HepG2 (cell line): ENCODE measurements around the gene HLF. TPM values are rescaled to one million over a fixed set of nuclear protein-coding genes. Genes with fewer than 3 reads are reported as not detected.

ENCODE experiments used
- CREM ChIP-seq, 2 experiments: sonication (generic) in 1 of 2; formaldehyde crosslinking in 1 of 2; IDR thresholded peaks; 2 replicates each; pipeline versions ENCODE4 v1.4.0 to v1.6.1; 2016 to 2020; ENCODE audit warnings: antibody characterized with exemption in 1 of 2, mild to moderate bottlenecking in 1 of 2, missing genetic modification reagents in 1 of 2
- EZH2 ChIP-seq: conservative IDR thresholded peaks from 2 replicates; pipeline ENCODE4 v1.6.1; 2012; ENCODE audit warnings: mild to moderate bottlenecking, low read depth, low read length, moderate library complexity
- FOXK2 ChIP-seq: fragments of 450-650 bp; IDR thresholded peaks from 2 replicates; pipeline ENCODE4 v1.6.1; 2016
- ISX ChIP-seq: sonication (generic); formaldehyde crosslinking; conservative IDR thresholded peaks from 2 replicates; pipeline ENCODE4 v1.5.0; 2020; ENCODE audit warnings: missing genetic modification reagents
- KLF11 ChIP-seq: IDR thresholded peaks from 2 replicates; pipeline ENCODE4 v1.6.1; 2016; ENCODE audit warnings: missing compliant biosample characterization
- NCOA1 ChIP-seq: sonication (generic); formaldehyde crosslinking; IDR thresholded peaks from 2 replicates; pipeline ENCODE4 v1.9.0; 2021; ENCODE audit warnings: missing genetic modification reagents
- NFE2 ChIP-seq: sonication (generic); formaldehyde crosslinking; IDR thresholded peaks from 2 replicates; pipeline ENCODE4 v1.4.0; 2020; ENCODE audit warnings: missing genetic modification reagents
- POLR2AphosphoS5 ChIP-seq: IDR thresholded peaks from 2 replicates; pipeline ENCODE4 v1.6.1; 2012; ENCODE audit warnings: low read depth, low read length
- RARG ChIP-seq: sonication (generic); formaldehyde crosslinking; IDR thresholded peaks from 2 replicates; pipeline ENCODE4 v1.4.0; 2020; ENCODE audit warnings: low read depth, mild to moderate bottlenecking, missing genetic modification reagents
- SOX6 ChIP-seq, 2 experiments: fragments of 450-650 bp in 1 of 2; sonication (generic) in 1 of 2; formaldehyde crosslinking in 1 of 2; IDR thresholded peaks; 2 replicates each; pipeline versions ENCODE4 v1.4.0 to v1.6.1; 2017 to 2020; ENCODE audit warnings: antibody characterized with exemption in 1 of 2, mild to moderate bottlenecking in 1 of 2, missing genetic modification reagents in 1 of 2
- SRF ChIP-seq: IDR thresholded peaks from 2 replicates; pipeline ENCODE4 v1.6.1; 2011; ENCODE audit warnings: mild to moderate bottlenecking, low read depth, low read length, moderate library complexity
- UBTF ChIP-seq: sonication (generic); formaldehyde crosslinking; IDR thresholded peaks from 2 replicates; pipeline ENCODE4 v1.4.0; 2020; ENCODE audit warnings: mild to moderate bottlenecking, missing genetic modification reagents
- ZFP36 ChIP-seq: fragments of 150-350 bp; IDR thresholded peaks from 2 replicates; pipeline ENCODE4 v1.6.1; 2018; ENCODE audit warnings: borderline replicate concordance, low read length, low read depth; ENCODE audit not compliant: partially characterized antibody
- ZNF232 ChIP-seq: sonication (generic); formaldehyde crosslinking; IDR thresholded peaks from 2 replicates; pipeline ENCODE4 v1.4.0; 2020; ENCODE audit warnings: missing genetic modification reagents, borderline replicate concordance
- ZNF263 ChIP-seq: sonication (generic); formaldehyde crosslinking; IDR thresholded peaks from 2 replicates; pipeline ENCODE4 v1.4.0; 2020; ENCODE audit warnings: missing genetic modification reagents
- ZNF446 ChIP-seq: sonication (generic); formaldehyde crosslinking; IDR thresholded peaks from 2 replicates; pipeline ENCODE4 v1.5.0; 2020; ENCODE audit warnings: mild to moderate bottlenecking, missing genetic modification reagents
- ZNF577 ChIP-seq: sonication (generic); formaldehyde crosslinking; IDR thresholded peaks from 2 replicates; pipeline ENCODE4 v1.4.0; 2020; ENCODE audit warnings: mild to moderate bottlenecking, low read depth, missing genetic modification reagents, borderline replicate concordance
- ZNF646 ChIP-seq: sonication (generic); formaldehyde crosslinking; IDR thresholded peaks from 2 replicates; pipeline ENCODE4 v1.9.0; 2021; ENCODE audit warnings: mild to moderate bottlenecking, missing genetic modification reagents
- ZNF724P ChIP-seq: sonication (generic); formaldehyde crosslinking; IDR thresholded peaks from 2 replicates; pipeline ENCODE4 v1.8.0; 2022; ENCODE audit warnings: missing genetic modification reagents, borderline replicate concordance
- ZNF749 ChIP-seq: sonication (generic); formaldehyde crosslinking; IDR thresholded peaks from 2 replicates; pipeline ENCODE4 v1.8.0; 2022; ENCODE audit warnings: mild to moderate bottlenecking, missing genetic modification reagents, moderate library complexity, borderline replicate concordance
- ZNF800 ChIP-seq: sonication (generic); formaldehyde crosslinking; IDR thresholded peaks from 2 replicates; pipeline ENCODE4 v1.4.0; 2020; ENCODE audit warnings: missing genetic modification reagents
- polyA plus RNA-seq, 8 experiments: library from polyadenylated mRNA; depleted of rRNA in 3 of 8; stranded (reverse) in 7 of 8; unstranded in 1 of 8; fragments of >200 nt; fragmentation: Illumina TruSeq in 4 of 8; extraction: Trizol in 4 of 8; gene quantifications; 2 replicates each; pipeline versions ENCODE4 v1.2.1 to v1.2.3, GENCODE V29; 2011 to 2016; ENCODE audit warnings: low read depth in 4 of 8, missing spikeins in 1 of 8, mixed read lengths in 1 of 8; ENCODE audit not compliant: insufficient read depth in 1 of 8
- total RNA-seq, 5 experiments: library from RNA; depleted of rRNA; stranded (reverse); fragments of >200 nt; fragmentation: Illumina TruSeq; extraction: Trizol; gene quantifications; 2 replicates each; pipeline ENCODE4 v1.2.3, GENCODE V29; 2016; ENCODE audit warnings: low read depth in 1 of 5

The HLF gene
- total and polyA plus RNA-seq, 2 of the 13 experiments (the other 11 are each of a cell fraction or from before 2014, with no cell fraction given) = 202 to 346 TPM

- no peak for TF ChIP-seq ZNF800 (CRISPR knock-in tag)
- TF ChIP-seq EZH2 = no peak
- no peak for TF ChIP-seq FOXK2
- TF ChIP-seq SRF = no peak; the same call in 1 of the 2 replicates
- no peak for TF ChIP-seq ISX (CRISPR knock-in tag)
- TF ChIP-seq ZNF232 (CRISPR knock-in tag) = 0 out of 2 replicates have a peak, but pooled peaks have one; percentile 26
- TF ChIP-seq ZNF577 (CRISPR knock-in tag) = no peak
- no peak for TF ChIP-seq ZFP36
- TF ChIP-seq ZNF749 (CRISPR knock-in tag) = no peak; the same call in 1 of the 2 replicates
- TF ChIP-seq POLR2AphosphoS5 = peak; percentile 34
- no peak for TF ChIP-seq RARG
- TF ChIP-seq ZNF646 (CRISPR knock-in tag) = no peak
- TF ChIP-seq ZNF263 = 0 out of 2 replicates have a peak, but pooled peaks have one; percentile 19
- no peak for TF ChIP-seq NFE2 (CRISPR knock-in tag)
- TF ChIP-seq KLF11 (CRISPR knock-in tag) = no peak
- TF ChIP-seq ZNF446 (CRISPR knock-in tag) = no peak
- TF ChIP-seq UBTF (CRISPR knock-in tag) = no peak
- TF ChIP-seq NCOA1 (CRISPR knock-in tag) = no peak
- TF ChIP-seq ZNF724P (CRISPR knock-in tag) = no peak
- TF ChIP-seq CREM (IDR thresholded peaks at IDR 0.05) = no peak
- TF ChIP-seq CREM (CRISPR knock-in tag; IDR thresholded peaks at IDR 0.05) = no peak
- TF ChIP-seq SOX6 (IDR thresholded peaks at IDR 0.05) = no peak
- TF ChIP-seq SOX6 (CRISPR knock-in tag; IDR thresholded peaks at IDR 0.05) = no peak
Observed at GRCh38 chr17:55284944-55285339, 20.2 kb downstream of the HLF start (continued).
